GM19455 (cell line): ENCODE measurements around the gene C16orf78.

ENCODE experiments used
- ATAC-seq: cut with Tn5 transposase; IDR thresholded peaks from one replicate; pipeline ENCODE4 v1.9.1; 2021; ENCODE audit not compliant: unreplicated experiment

Gene C16orf78

GRCh38 chr16:49373504-49373903 is at the start of gene C16orf78:
Gene C16orf78, plus strand, starts transcription at chr16:49373804. Its CDS starts 136 bp downstream, at chr16:49373940.
- ATAC-seq = no peak

- no peak for ATAC-seq
These were observed 48.9 kb upstream of the C16orf78 start for GRCh38 chr16:49324703-49325102.

- ATAC-seq = no peak
These were observed 46.1 kb upstream of the C16orf78 start for GRCh38 chr16:49327466-49327865.

GRCh38 chr16:49328325-49328724 is 45.3 kb upstream of the C16orf78 start:
- no peak for ATAC-seq

GRCh38 chr16:49330562-49331201 is 42.9 kb upstream of the C16orf78 start:
- no peak for ATAC-seq

- ATAC-seq = no peak
These were observed 40.9 kb upstream of the C16orf78 start for GRCh38 chr16:49332589-49333258.

- no peak for ATAC-seq
These were observed 40.4 kb upstream of the C16orf78 start for GRCh38 chr16:49333259-49333597.

- ATAC-seq = no peak
These were observed 37.8 kb upstream of the C16orf78 start for GRCh38 chr16:49335828-49336227.

GRCh38 chr16:49336581-49336980 is 37.0 kb upstream of the C16orf78 start:
- no peak for ATAC-seq

- no peak for ATAC-seq
These were observed 35.7 kb upstream of the C16orf78 start for GRCh38 chr16:49337814-49338350.

GRCh38 chr16:49338611-49339265 is 34.9 kb upstream of the C16orf78 start:
- no peak for ATAC-seq

GRCh38 chr16:49340466-49340865 is 33.1 kb upstream of the C16orf78 start:
- no peak for ATAC-seq

GRCh38 chr16:49341706-49342105 is 31.9 kb upstream of the C16orf78 start:
- ATAC-seq = no peak

GRCh38 chr16:49342336-49343265 is 31.0 kb upstream of the C16orf78 start:
- ATAC-seq = no peak

GRCh38 chr16:49343291-49343690 is 30.3 kb upstream of the C16orf78 start:
- no peak for ATAC-seq

- no peak for ATAC-seq
These were observed 29.2 kb upstream of the C16orf78 start for GRCh38 chr16:49344401-49344800.

GRCh38 chr16:49345829-49346228 is 27.8 kb upstream of the C16orf78 start:
- no peak for ATAC-seq

- ATAC-seq = no peak
These were observed 27.1 kb upstream of the C16orf78 start for GRCh38 chr16:49346459-49346858.

- ATAC-seq = no peak
These were observed 26.1 kb upstream of the C16orf78 start for GRCh38 chr16:49347476-49347875.

- ATAC-seq = no peak
These were observed 25.0 kb upstream of the C16orf78 start for GRCh38 chr16:49348408-49349176.
